22Rv1 (cell line): ENCODE data around the gene ZDHHC11.

Experiments used
- CTCF ChIP-seq: fragments of 450-650 bp; IDR thresholded peaks from 2 replicates; pipeline ENCODE4 v1.5.1; 2017; ENCODE audit warnings: mild to moderate bottlenecking
- ZFX ChIP-seq: fragments of 450-650 bp; IDR thresholded peaks from 2 replicates; pipeline ENCODE4 v1.6.1; 2017; ENCODE audit warnings: antibody characterized with exemption, borderline replicate concordance

- TF ChIP-seq CTCF (no peak), ZFX (no peak)
These were observed 30.2 kb upstream of the ZDHHC11 start for GRCh38 chr5:880816-881550.
